ENCODE measurements around the gene SSX4. TPM values are rescaled to one million over a fixed set of nuclear protein-coding genes. Genes with fewer than 3 reads are reported as not detected.

Gene SSX4
- total RNA-seq, 2 experiments from 2014 or later = not detected

Other genes starting within 250 kb of the SSX4 start
- not detected for gene SSX5, start 186.7 kb upstream of the SSX4 start, total RNA-seq
- not detected for gene SSX1, start 128.1 kb upstream of the SSX4 start, total RNA-seq
- gene SSX3, start 26.8 kb upstream of the SSX4 start, total RNA-seq = not detected
- gene SSX4B, start 28.4 kb downstream of the SSX4 start, total RNA-seq = not detected
- gene SLC38A5, start 86.7 kb downstream of the SSX4 start, total RNA-seq = 100 to 1,000 TPM; 146 to 156 TPM
- gene FTSJ1, start 92.7 kb downstream of the SSX4 start, total RNA-seq = 10 to 100 TPM; 98.7 to 98.8 TPM
- gene PORCN, start 125.5 kb downstream of the SSX4 start, total RNA-seq = 10 to 100 TPM; 11.0 to 11.9 TPM
- 100 to 1,000 TPM; 165 to 169 TPM for gene EBP, start 138.3 kb downstream of the SSX4 start, total RNA-seq
- 10 to 100 TPM; 12.1 to 12.9 TPM for gene TBC1D25, start 156.2 kb downstream of the SSX4 start, total RNA-seq
- 100 to 1,000 TPM; 255 to 258 TPM for gene RBM3, start 190.9 kb downstream of the SSX4 start, total RNA-seq
- 10 to 100 TPM; 32.6 to 40.6 TPM for gene WDR13, start 214.0 kb downstream of the SSX4 start, total RNA-seq